Retinal pigment epithelial cell (primary cell): ENCODE data around the gene GABRA4.

Experiments
- DNase-seq: peaks from one replicate; pipeline ENCODE4 v3.0.0-alpha.2; 2010; ENCODE audit warnings: low read depth
- H3K4me3 ChIP-seq: 2 replicates; pipeline ENCODE4 v1.5.1; 2011; ENCODE audit warnings: mild to moderate bottlenecking, low read length, control low read depth, moderate library complexity
- CTCF ChIP-seq: conservative IDR thresholded peaks from 2 replicates; pipeline ENCODE4 v1.5.1; 2011; ENCODE audit warnings: low read depth, low read length, control low read depth, inconsistent platforms

GABRA4 gene

GRCh38 chr4:46908148-46908547, 85.2 kb downstream of the GABRA4 start:
- DNase-seq, result no peak
- TF ChIP-seq CTCF, result no peak
- no peak overlapping the region for H3K4me3 ChIP-seq

DNA sequence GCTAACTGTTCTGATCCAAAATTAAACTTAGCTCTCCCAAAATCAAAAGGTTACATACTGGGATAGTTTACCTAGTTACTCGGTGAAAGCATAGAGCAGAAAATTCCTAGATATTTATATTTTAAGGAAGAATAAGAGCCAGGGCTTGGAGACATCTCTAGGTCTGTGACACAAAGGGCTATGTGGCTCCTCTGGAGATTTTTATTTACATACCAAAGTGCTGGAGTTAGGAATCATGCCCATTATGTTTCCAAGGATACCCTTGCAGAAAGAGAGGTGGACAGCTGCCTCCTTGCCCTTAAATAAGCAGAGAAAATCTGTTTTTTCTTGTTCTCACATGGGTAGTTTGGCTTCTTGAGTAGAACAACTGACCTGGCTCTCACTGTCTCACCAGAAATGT, 93.3 kb downstream of the GABRA4 start:
- no peak overlapping the region for H3K4me3 ChIP-seq
- TF ChIP-seq CTCF, result no peak
- no peak for DNase-seq

- DNase-seq, result no peak
- TF ChIP-seq CTCF, result no peak
- no peak overlapping the region for H3K4me3 ChIP-seq
Observed at GRCh38 chr4:46894826-46895225, 98.6 kb downstream of the GABRA4 start.

DNA sequence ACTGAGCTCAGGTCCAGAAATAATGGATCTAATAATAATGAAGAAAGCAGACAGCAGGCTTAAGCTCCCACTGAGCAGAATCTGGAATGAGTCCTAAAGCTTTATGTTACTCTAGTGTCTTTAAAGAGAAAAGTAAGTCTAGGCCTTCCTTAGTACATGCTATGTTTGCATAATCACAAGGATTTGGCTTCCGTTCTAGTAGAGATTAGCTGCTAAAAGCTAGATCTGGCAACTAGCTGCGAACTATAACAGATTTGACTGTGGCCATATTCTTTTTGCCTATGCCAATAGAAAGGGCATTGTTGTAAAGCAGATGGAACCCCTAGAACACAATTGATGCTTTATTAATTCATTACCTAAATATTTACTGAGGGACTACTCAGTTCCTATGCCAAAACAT, 103.3 kb downstream of the GABRA4 start:
- TF ChIP-seq CTCF, result no peak
- DNase-seq, result peak; percentile 40
- no peak overlapping the region for H3K4me3 ChIP-seq

DNA sequence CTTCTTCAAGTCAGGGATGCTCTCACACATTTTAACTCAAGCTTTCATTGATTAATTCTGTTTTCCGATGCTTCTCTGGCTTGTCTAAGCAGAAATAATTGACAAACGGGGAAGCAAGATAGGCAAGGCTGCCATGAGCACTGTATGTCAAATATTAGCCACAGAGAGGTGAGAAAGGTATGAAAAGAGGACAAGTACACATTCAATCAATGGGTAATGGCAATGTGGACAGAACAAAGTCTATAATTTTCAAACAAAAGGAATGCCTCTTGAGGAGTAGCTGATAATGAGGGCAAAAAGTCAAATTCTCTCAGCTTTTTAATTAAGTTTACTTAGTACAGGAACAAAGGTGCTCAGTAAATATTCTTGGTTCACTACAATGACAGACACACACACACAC, 104.0 kb downstream of the GABRA4 start:
- no peak overlapping the region for H3K4me3 ChIP-seq
- no peak for DNase-seq
- no peak for TF ChIP-seq CTCF

GRCh38 chr4:46886711-46887110, 106.7 kb downstream of the GABRA4 start:
- peak; percentile 62 for TF ChIP-seq CTCF
- no peak for DNase-seq
- no peak overlapping the region for H3K4me3 ChIP-seq

- TF ChIP-seq CTCF, result no peak
- no peak overlapping the region for H3K4me3 ChIP-seq
- no peak for DNase-seq
Observed at GRCh38 chr4:46878641-46879040, 114.7 kb downstream of the GABRA4 start.
